PC-3 (cell line): ENCODE data around the gene PLEK2. TPM values are rescaled to one million over a fixed set of nuclear protein-coding genes. Genes with fewer than 3 reads are reported as not detected.
"Not testable (repeated sequence)": the region's sequence is repeated elsewhere in the genome, so short reads cannot be mapped to it uniquely, and the experiment has no call there.

Experiments used
- ATAC-seq: fragments of 200-7000 bp; cut with Tn5 transposase; 2 replicates; pipeline ENCODE4 v1.9.1; 2020; ENCODE audit warnings: mild to moderate bottlenecking, moderate library complexity
- BruUV-seq: library from RNA; stranded (reverse); fragments of 400-500 nt; replicated peaks from 2 replicates; lab custom pipeline; 2021; lab: Mats Ljungman, UMichigan
- CTCF ChIA-PET: fragments of 300-600 bp; sonication (Branson Sonifier 250); formaldehyde crosslinking; loops from one replicate; lab custom pipeline; 2022; ENCODE audit warnings: antibody characterized with exemption; lab: Charles Lee
- POLR2A ChIA-PET: fragments of 300-600 bp; sonication (Branson Sonifier 250); formaldehyde crosslinking; loops from one replicate; lab custom pipeline; 2022; ENCODE audit warnings: antibody characterized with exemption; ENCODE audit not compliant: unreplicated experiment; lab: Charles Lee
- DNase-seq: peaks from one replicate; pipeline ENCODE4 v3.0.0-alpha.2; 2015
- H2AFZ ChIP-seq: fragments of 300-600 bp; sonication (generic); 2 replicates; pipeline ENCODE4 v1.6.0; 2016; ENCODE audit warnings: antibody characterized with exemption, low read length
- H3F3A ChIP-seq: fragments of 300-600 bp; sonication (generic); one replicate; pipeline ENCODE4 v1.6.0; 2017; ENCODE audit warnings: antibody characterized with exemption, low read length, control low read depth, mild to moderate bottlenecking; ENCODE audit not compliant: unreplicated experiment
- H3K27ac ChIP-seq: fragments of 300-600 bp; sonication (generic); 2 replicates; pipeline ENCODE4 v1.5.1; 2016; ENCODE audit warnings: mild to moderate bottlenecking, low read length
- H3K27me3 ChIP-seq: fragments of 300-600 bp; sonication (generic); 2 replicates; pipeline ENCODE4 v1.6.1; 2016; ENCODE audit warnings: low read length, mixed read lengths
- H3K36me3 ChIP-seq: fragments of 300-600 bp; sonication (generic); 2 replicates; pipeline ENCODE4 v1.6.1; 2016; ENCODE audit warnings: low read depth, mixed run types, low read length, mixed read lengths
- H3K4me1 ChIP-seq: fragments of 300-600 bp; sonication (generic); 2 replicates; pipeline ENCODE4 v1.5.1; 2016; ENCODE audit warnings: low read length; ENCODE audit not compliant: insufficient read depth
- H3K4me2 ChIP-seq: fragments of 300-600 bp; sonication (generic); 2 replicates; pipeline ENCODE4 v1.6.0; 2016; ENCODE audit warnings: low read length
- H3K4me3 ChIP-seq: fragments of 300-600 bp; sonication (generic); 2 replicates; pipeline ENCODE4 v1.5.1; 2016; ENCODE audit warnings: mild to moderate bottlenecking, low read length, mixed read lengths
- H3K79me2 ChIP-seq: fragments of 300-600 bp; sonication (generic); 2 replicates; pipeline ENCODE4 v1.6.1; 2017; ENCODE audit warnings: low read length, mixed read lengths
- H3K9ac ChIP-seq: fragments of 300-600 bp; sonication (generic); 2 replicates; pipeline ENCODE4 v1.6.0; 2016; ENCODE audit warnings: mild to moderate bottlenecking, low read length
- H3K9me2 ChIP-seq: fragments of 300-600 bp; sonication (generic); replicated peaks from 2 replicates; pipeline ENCODE4 v1.6.1; 2016; ENCODE audit warnings: mixed run types, low read length, mixed read lengths
- H3K9me3 ChIP-seq: fragments of 300-600 bp; sonication (generic); 2 replicates; pipeline ENCODE4 v1.6.1; 2016; ENCODE audit warnings: low read length, mixed read lengths
- H4K20me1 ChIP-seq: fragments of 300-600 bp; sonication (generic); 2 replicates; pipeline ENCODE4 v1.6.1; 2016; ENCODE audit warnings: low read length, mixed read lengths
- EZH2 ChIP-seq: fragments of 300-600 bp; sonication (generic); IDR thresholded peaks from one replicate; pipeline ENCODE4 v1.6.1; 2017; ENCODE audit warnings: antibody characterized with exemption, mild to moderate bottlenecking, low read length; ENCODE audit not compliant: unreplicated experiment
- EZH2phosphoT487 ChIP-seq: fragments of 300-600 bp; sonication (generic); IDR thresholded peaks from 2 replicates; pipeline ENCODE4 v1.6.1; 2018; ENCODE audit warnings: mild to moderate bottlenecking, antibody characterized with exemption, low read length, borderline replicate concordance
- intact Hi-C: fragments of 100-400 bp; cut with micrococcal nuclease; formaldehyde crosslinking; loops from 2 replicates; pipeline ENCODE4 v1.9.0; 2023
- total RNA-seq: library from RNA; depleted of rRNA; stranded (reverse); fragments of >200 nt; gene quantifications from 2 replicates; pipeline ENCODE4 v1.2.3, GENCODE V29; 2014
- TF ChIP-seq, protein P1 (sequence below): fragments of 300-600 bp; sonication (generic); conservative IDR thresholded peaks from 2 replicates; pipeline ENCODE4 v1.5.1; 2017; ENCODE audit warnings: antibody characterized with exemption, low read depth, mild to moderate bottlenecking, low read length

Gene PLEK2
- total RNA-seq, 1 experiment from 2014 or later, result 48.0 TPM

- Histone ChIP-seq H3K27me3 (no peaks in the 10 kb centered on the region), H3F3A (no peaks in the 10 kb centered on the region), H3K4me1 (peaks cover 5% of the 10 kb centered on the region; the same call in 1 of the 2 replicates), H4K20me1 (no peaks in the 10 kb centered on the region), H3K4me2 (no peak overlapping the region), H3K4me3 (no peak overlapping the region), H3K36me3 (no peaks in the 10 kb centered on the region), H3K9ac (no peak overlapping the region), H3K27ac (no peak overlapping the region), H3K9me2 (no peaks in the 10 kb centered on the region), H3K9me3 (no peaks in the 10 kb centered on the region), H2AFZ (no peak overlapping the region), H3K79me2 (no peaks in the 10 kb centered on the region)
- TF ChIP-seq, protein P1, sequence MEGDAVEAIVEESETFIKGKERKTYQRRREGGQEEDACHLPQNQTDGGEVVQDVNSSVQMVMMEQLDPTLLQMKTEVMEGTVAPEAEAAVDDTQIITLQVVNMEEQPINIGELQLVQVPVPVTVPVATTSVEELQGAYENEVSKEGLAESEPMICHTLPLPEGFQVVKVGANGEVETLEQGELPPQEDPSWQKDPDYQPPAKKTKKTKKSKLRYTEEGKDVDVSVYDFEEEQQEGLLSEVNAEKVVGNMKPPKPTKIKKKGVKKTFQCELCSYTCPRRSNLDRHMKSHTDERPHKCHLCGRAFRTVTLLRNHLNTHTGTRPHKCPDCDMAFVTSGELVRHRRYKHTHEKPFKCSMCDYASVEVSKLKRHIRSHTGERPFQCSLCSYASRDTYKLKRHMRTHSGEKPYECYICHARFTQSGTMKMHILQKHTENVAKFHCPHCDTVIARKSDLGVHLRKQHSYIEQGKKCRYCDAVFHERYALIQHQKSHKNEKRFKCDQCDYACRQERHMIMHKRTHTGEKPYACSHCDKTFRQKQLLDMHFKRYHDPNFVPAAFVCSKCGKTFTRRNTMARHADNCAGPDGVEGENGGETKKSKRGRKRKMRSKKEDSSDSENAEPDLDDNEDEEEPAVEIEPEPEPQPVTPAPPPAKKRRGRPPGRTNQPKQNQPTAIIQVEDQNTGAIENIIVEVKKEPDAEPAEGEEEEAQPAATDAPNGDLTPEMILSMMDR, result 0 out of 2 replicates have a peak, but pooled peaks have one; percentile 15
- no peak for TF ChIP-seq EZH2
- ChIA-PET CTCF (interaction anchor here (1.0 kb wide), 1 partner anchor 73 kb away, joined by 3 read pairs; no protein-coding TSS in a partner anchor), POLR2A (no interaction called here)
- intact Hi-C loops, result no loop called here
- no TSS peak for BruUV-seq
- no peak for ATAC-seq
- DNase-seq, result no peak
Observed at GRCh38 chr14:67453575-67454300, 41.8 kb upstream of the PLEK2 start.

- H3K9ac ChIP-seq, H2AFZ ChIP-seq, POLR2A ChIA-PET, DNase-seq, H3K4me2 ChIP-seq, intact Hi-C loops, H3F3A ChIP-seq, H3K9me2 ChIP-seq, H3K27ac ChIP-seq, ATAC-seq, H3K4me3 ChIP-seq, H4K20me1 ChIP-seq, H3K27me3 ChIP-seq, CTCF ChIA-PET, H3K36me3 ChIP-seq, H3K9me3 ChIP-seq, H3K79me2 ChIP-seq, H3K4me1 ChIP-seq, BruUV-seq: not testable (repeated sequence)
Observed at GRCh38 chr14:67451667-67452066, 39.7 kb upstream of the PLEK2 start.

GRCh38 chr14:67449096-67449495 lies 37.1 kb upstream of the PLEK2 start:
- H3K9ac ChIP-seq, result no peak overlapping the region
- CTCF ChIA-PET, result no interaction called here
- BruUV-seq, result no TSS peak

More at GRCh38 chr14:67449096-67449495, 37.1 kb upstream of the PLEK2 start:
- Histone ChIP-seq H3K9me3 (no peaks in the 10 kb centered on the region), H3K27ac (no peak overlapping the region), H3K4me2 (no peak overlapping the region), H2AFZ (no peak overlapping the region), H3K36me3 (no peaks in the 10 kb centered on the region), H3K9me2 (no peaks in the 10 kb centered on the region), H3K4me3 (no peak overlapping the region), H4K20me1 (no peaks in the 10 kb centered on the region), H3K4me1 (no peaks in the 10 kb centered on the region), H3K27me3 (no peaks in the 10 kb centered on the region), H3K79me2 (no peaks in the 10 kb centered on the region), H3F3A (no peaks in the 10 kb centered on the region)
- intact Hi-C loops, result no loop called here
- TF ChIP-seq, protein P1, result no peak
- no peak for TF ChIP-seq EZH2phosphoT487
- TF ChIP-seq EZH2, result no peak
- DNase-seq, result no peak
- no peak for ATAC-seq
- POLR2A ChIA-PET, result interaction anchor here (0.6 kb wide), 1 partner anchor 101 kb away, joined by 3 read pairs; no protein-coding TSS in a partner anchor
